HFF-Myc (cell line): ENCODE results near the gene SLC2A9.

Source experiments
- DNase-seq: peaks from one replicate; pipeline ENCODE4 v3.0.0-alpha.2; 2011; ENCODE audit warnings: low read depth; ENCODE audit errors: extremely low read depth
- H3K4me3 ChIP-seq: replicated peaks from 2 replicates; pipeline ENCODE4 v1.5.1; 2011; ENCODE audit warnings: low read depth, mild to moderate bottlenecking, control low read depth, low read length
- TF ChIP-seq, protein P1 (sequence below): IDR thresholded peaks from 2 replicates; pipeline ENCODE4 v1.5.1; 2012; ENCODE audit warnings: mild to moderate bottlenecking, low read depth, low read length, control low read depth; ENCODE audit errors: missing control alignments

SLC2A9 gene

DNA sequence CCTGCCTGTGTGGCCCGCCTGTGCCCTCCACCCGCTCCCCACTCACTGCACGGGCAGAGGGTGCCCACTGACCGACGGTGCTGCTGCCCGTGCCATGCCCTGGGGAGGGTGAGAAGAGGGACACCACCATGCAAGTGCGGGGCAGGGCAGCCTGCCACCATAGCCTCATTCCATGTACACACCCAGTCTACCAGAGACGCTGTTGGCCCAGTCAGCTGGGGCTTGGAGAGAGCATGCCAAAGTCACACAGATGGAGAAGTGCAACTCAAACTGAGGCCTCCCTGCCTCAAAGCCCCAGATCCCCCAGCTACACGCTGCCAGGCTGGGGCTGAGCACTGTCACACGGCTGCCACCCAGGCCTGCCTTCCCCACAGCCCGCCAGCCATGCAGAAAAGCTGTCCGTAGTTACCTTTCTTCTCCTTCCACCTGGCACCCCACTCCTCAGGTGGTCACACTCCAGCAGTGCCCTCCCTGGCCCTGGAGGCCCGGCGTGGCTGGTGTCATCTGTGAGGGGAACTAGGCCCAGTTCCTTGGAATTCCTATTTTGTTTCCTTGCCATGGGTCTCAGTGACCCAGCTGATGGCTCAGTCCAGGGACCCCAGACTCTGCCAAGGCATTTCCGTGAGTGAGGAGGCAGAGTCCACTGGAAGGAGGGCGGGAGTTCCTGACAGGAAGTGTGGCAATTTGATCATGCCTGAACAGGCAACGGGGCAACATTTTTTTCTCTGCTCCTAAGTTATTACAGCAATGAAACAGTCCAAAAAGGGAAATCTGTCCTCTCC lies at the start of gene SLC2A9:
Gene SLC2A9 (minus strand): TSS at position 627 of the 782 bp plus-strand sequence. CDS start 68 bp downstream, at position 559.
- no peak for DNase-seq
- TF ChIP-seq, protein P1, sequence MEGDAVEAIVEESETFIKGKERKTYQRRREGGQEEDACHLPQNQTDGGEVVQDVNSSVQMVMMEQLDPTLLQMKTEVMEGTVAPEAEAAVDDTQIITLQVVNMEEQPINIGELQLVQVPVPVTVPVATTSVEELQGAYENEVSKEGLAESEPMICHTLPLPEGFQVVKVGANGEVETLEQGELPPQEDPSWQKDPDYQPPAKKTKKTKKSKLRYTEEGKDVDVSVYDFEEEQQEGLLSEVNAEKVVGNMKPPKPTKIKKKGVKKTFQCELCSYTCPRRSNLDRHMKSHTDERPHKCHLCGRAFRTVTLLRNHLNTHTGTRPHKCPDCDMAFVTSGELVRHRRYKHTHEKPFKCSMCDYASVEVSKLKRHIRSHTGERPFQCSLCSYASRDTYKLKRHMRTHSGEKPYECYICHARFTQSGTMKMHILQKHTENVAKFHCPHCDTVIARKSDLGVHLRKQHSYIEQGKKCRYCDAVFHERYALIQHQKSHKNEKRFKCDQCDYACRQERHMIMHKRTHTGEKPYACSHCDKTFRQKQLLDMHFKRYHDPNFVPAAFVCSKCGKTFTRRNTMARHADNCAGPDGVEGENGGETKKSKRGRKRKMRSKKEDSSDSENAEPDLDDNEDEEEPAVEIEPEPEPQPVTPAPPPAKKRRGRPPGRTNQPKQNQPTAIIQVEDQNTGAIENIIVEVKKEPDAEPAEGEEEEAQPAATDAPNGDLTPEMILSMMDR, result no peak
- no peak within 1 kb of the TSS for H3K4me3 ChIP-seq

DNA sequence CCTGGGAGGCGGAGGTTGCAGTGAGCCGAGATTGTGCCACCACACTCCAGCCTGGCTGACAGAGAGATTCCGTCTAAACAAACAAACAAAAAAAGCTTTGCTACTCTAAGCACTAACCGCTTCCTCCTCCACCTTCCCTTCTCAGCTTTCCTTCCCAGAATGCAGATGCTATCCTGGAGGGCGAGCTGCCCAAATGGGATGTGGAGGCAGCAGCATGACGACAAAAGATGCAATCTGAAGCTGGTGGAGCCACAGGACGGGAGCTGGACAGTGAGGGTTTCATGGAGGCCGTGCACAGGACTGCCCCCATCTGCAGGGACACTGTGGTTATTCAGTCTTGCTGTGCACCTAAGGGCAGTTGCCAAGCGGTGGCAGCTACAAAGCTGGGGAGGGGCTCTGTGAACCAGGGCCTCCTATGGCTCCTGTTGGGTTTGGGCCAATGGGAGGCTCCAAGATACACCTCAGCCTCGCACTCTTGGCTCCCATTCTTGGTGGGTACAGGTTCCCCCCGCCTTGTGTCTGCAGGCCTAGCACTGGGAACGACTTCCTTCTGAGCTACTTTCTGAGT lies 47.9 kb upstream of the SLC2A9 start:
- TF ChIP-seq, protein P1, result no peak
- no peak for DNase-seq
- H3K4me3 ChIP-seq, result no peak overlapping the region

DNA sequence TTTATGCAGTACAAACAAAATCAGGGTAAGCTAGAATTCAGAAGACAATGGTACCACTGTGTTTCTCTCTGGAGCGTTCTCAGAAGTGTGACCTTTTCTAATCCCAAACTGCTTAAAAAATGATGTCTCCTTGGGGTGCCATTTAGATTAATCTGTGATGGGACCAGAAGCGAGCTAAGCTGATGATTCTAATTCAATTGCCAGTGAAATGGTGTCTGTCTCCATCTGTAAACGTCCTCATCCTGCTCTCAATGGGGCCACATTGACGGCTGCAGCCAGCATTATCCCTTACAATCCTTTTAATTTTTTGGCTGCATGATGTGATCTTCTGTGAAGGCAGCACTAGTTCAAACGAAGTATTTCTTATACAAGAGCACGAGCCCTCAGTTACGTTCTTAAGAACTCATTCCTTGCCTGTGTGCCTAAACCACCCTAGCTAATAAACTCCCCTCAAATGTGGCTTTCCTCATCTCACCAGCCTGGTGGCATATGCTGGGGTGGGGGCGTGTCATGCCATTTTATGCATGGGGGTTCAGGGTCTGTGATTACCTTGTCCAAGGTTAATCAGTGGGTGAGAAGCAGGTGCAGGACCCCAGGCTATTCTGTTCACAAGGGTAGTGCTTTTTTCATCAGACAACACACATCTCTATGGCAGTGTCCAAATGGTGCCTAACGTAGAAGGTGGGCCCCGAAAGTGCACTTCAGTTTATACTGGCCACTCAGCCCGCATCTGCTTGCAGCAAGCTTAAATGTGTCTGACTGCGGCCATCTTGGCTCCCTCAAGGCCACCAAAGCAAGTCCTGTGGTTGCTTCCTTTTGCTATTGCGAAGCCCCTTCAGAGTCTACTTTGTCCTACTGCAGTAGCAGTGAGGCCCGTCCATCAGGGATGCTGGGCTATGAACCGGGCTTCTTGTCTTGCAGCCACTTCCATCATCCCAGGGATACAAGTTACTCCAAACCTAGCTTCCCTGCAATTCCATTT lies 45.7 kb upstream of the SLC2A9 start:
- DNase-seq, result no peak
- TF ChIP-seq, protein P1, result no peak
- H3K4me3 ChIP-seq, result no peak overlapping the region

GRCh38 chr4:10066206-10066605 lies 44.9 kb upstream of the SLC2A9 start:
- no peak overlapping the region for H3K4me3 ChIP-seq
- TF ChIP-seq, protein P1, result no peak
- DNase-seq, result no peak

- peak; percentile 24 for DNase-seq
- no peak overlapping the region for H3K4me3 ChIP-seq
- TF ChIP-seq, protein P1, result peak; percentile 49
Observed at GRCh38 chr4:10063544-10064300, 42.4 kb upstream of the SLC2A9 start.
